ENCODE measurements around the gene NFIX. TPM values are rescaled to one million over a fixed set of nuclear protein-coding genes. Genes with fewer than 3 reads are reported as not detected.

The NFIX gene
- total RNA-seq, 1 experiment from 2014 or later, result 0.03 TPM

GRCh38 chr19:13005253-13005652 is 10.0 kb downstream of the NFIX start:
- H3K36me3 ChIP-seq (replicated peaks; ENCODE audit: control insufficient read depth, insufficient read depth, low read length), result no peaks in the 10 kb centered on the region
- peaks cover 56% of the 10 kb centered on the region for H3K27me3 ChIP-seq (ENCODE audit: control insufficient read depth, insufficient read depth, low read length)
- no peak overlapping the region for H3K4me3 ChIP-seq (ENCODE audit: insufficient read depth, low read depth, low read length)
- DNase-seq, result no peak

- Histone ChIP-seq H3K36me3 (replicated peaks; ENCODE audit: control insufficient read depth, insufficient read depth, low read length) (no peaks in the 10 kb centered on the region), H3K27me3 (ENCODE audit: control insufficient read depth, insufficient read depth, low read length) (peaks cover 62% of the 10 kb centered on the region), H3K4me3 (ENCODE audit: insufficient read depth, low read depth, low read length) (no peak overlapping the region)
- DNase-seq, result peak; percentile 40
Observed at GRCh38 chr19:13005861-13006370, 10.6 kb downstream of the NFIX start.

DNA sequence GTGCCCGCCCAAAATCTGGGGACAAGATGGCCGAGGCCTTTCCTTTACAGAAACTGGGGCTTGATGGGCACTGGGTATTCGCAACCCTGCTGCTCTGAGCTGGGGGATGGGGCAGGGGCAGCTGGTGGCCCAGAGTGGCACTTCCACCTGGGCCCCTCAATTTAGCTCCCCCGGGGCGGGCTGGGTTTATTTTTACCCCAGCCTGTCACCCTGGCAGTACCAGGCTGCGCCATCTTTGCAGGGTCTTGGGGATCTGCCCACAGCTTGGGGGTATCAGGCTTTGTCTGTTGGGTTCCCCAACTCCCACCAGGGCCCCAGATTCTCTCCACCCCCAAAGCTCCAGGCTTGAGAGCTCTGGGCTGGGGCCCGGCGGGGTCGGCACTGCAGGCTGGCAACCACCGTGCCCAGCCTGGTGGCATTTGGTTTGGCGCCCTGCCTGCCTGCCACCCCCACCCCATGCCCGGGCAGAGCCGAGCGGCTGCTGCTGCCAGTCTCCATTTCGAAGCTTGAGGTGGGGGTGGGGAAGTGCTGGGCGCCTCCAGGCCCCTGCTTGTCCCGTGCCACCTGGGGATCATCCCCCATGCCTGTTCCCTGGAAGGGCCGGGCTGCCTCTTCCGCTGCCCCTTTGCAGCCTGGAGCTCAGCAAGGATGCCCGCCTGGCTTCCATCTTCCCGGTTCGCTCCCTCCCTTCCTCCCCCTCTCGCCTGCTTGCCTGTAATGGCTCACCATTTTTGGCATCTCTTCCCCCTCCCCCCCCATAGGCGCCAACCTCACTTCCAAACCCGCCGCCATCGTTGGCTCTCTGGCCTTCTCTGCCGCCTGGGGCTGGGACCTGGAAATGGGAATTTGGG is 11.4 kb downstream of the NFIX start:
- DNase-seq, result peak; percentile 61
- no peaks in the 10 kb centered on the region for H3K36me3 ChIP-seq (replicated peaks; ENCODE audit: control insufficient read depth, insufficient read depth, low read length)
- peaks cover 70% of the 10 kb centered on the region for H3K27me3 ChIP-seq (ENCODE audit: control insufficient read depth, insufficient read depth, low read length)
- H3K4me3 ChIP-seq (ENCODE audit: insufficient read depth, low read depth, low read length), result no peak overlapping the region

- no peaks in the 10 kb centered on the region for H3K36me3 ChIP-seq (replicated peaks; ENCODE audit: control insufficient read depth, insufficient read depth, low read length)
- peaks cover 78% of the 10 kb centered on the region for H3K27me3 ChIP-seq (ENCODE audit: control insufficient read depth, insufficient read depth, low read length)
- H3K4me3 ChIP-seq (ENCODE audit: insufficient read depth, low read depth, low read length), result no peak overlapping the region
- DNase-seq, result peak; percentile 57
Observed at GRCh38 chr19:13007292-13008045, 12.2 kb downstream of the NFIX start.

DNA sequence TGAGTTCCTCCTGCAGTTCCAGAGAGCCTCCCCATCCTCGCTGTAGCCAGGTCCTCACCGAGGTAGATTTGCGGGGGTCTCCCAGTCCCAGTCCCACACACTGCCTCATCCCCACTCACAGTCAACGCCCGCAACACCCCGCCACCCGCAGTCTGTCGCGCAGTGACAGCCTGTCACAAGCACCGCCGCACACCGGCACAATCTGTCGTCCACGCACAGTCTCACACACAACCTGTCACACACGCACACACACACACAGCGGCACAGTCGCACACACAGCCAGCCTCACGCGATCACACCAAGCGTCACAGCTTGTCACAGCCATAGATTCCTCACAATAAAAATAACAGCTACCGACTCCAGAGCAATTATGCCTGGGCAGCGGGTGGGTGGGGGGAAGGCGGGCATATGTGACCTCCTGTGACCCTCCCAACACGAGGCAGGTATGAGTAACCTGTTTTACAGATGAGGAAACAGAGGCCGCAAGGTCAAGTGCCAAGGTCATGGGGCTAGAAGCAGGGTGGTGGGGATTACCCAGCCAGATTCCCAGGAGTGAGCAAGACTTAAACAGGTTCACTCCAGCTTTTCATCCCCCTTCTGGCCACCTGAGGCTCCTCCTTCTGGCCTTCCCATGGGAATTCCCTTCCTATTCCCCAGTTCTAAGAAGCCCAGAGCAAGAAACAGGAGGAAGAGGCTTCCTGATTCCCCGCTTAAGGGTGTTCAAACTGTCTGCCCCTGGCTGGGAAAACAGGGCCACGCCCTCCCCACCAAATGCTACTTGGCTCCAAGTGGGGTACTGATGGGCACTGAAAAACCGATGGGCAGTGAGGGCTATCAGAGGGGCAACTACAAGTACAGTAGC is 13.9 kb downstream of the NFIX start:
- Histone ChIP-seq H3K27me3 (ENCODE audit: control insufficient read depth, insufficient read depth, low read length) (peaks cover 89% of the 10 kb centered on the region), H3K4me3 (ENCODE audit: insufficient read depth, low read depth, low read length) (no peak overlapping the region)
- peak; percentile 89 for DNase-seq

DNA sequence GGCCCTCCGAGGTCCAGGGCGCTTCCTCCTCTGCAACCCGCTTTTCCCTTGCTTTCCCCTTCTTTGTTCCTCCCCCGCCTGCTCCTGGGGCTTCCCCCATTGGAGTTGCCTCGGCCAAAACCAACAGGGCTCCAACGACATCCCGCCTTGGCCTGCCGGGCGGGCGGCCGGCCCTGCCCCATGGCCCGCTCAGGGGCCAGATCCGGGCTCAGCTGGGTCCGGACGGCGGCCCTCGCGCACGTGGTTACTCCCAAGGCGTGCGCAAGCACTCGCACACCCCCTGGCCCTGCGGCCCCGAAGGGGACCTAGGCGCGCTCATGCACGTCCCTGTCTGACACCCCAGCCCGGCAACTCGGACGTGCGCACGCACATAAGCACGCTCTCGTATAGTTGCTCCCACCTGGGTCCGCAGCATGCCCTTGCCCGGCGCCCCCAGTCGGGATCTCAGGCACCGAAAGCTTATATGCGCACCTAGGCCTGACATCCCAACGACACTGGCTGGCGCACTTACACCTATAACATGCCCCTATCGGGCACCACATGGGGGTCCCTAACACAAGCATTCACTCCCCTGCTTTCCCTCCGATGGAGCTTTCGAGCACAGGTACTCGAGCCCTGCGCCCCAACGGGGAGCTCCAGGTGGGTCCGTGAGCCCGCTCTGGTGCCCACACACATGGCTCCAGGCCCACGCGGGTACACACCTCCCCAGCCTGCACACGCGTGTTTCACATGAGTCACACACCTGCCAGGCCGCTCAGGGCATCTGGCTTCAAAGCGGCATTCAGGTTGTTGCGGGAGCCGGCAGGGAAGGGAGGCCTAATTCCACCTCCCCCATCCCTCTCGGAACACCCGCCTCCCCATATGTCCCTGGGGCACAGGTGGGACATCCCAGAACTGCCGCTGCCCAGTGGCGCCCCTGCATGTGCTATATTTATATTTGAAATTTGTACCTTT is 15.0 kb downstream of the NFIX start:
- no peak overlapping the region; the same call in 1 of the 2 replicates for H3K4me3 ChIP-seq (ENCODE audit: insufficient read depth, low read depth, low read length)
- H3K27me3 ChIP-seq (ENCODE audit: control insufficient read depth, insufficient read depth, low read length), result peaks cover 93% of the 10 kb centered on the region
- H3K36me3 ChIP-seq (replicated peaks; ENCODE audit: control insufficient read depth, insufficient read depth, low read length), result no peaks in the 10 kb centered on the region
- peak; percentile 85 for DNase-seq

More for the DNA sequence above, 13.9 kb downstream of the NFIX start:
- no peaks in the 10 kb centered on the region for H3K36me3 ChIP-seq (replicated peaks; ENCODE audit: control insufficient read depth, insufficient read depth, low read length)

GRCh38 chr19:13010992-13011652 is 15.8 kb downstream of the NFIX start:
- H3K27me3 ChIP-seq (ENCODE audit: control insufficient read depth, insufficient read depth, low read length), result peaks cover 96% of the 10 kb centered on the region
- no peak overlapping the region for H3K4me3 ChIP-seq (ENCODE audit: insufficient read depth, low read depth, low read length)
- peak; percentile 71 for DNase-seq
- no peaks in the 10 kb centered on the region for H3K36me3 ChIP-seq (replicated peaks; ENCODE audit: control insufficient read depth, insufficient read depth, low read length)

- no peak overlapping the region for H3K4me3 ChIP-seq (ENCODE audit: insufficient read depth, low read depth, low read length)
- DNase-seq, result peak; percentile 81
- peaks cover 99% of the 10 kb centered on the region for H3K27me3 ChIP-seq (ENCODE audit: control insufficient read depth, insufficient read depth, low read length)
- no peaks in the 10 kb centered on the region for H3K36me3 ChIP-seq (replicated peaks; ENCODE audit: control insufficient read depth, insufficient read depth, low read length)
Observed at GRCh38 chr19:13011653-13012389, 16.5 kb downstream of the NFIX start.

- H3K36me3 ChIP-seq (replicated peaks; ENCODE audit: control insufficient read depth, insufficient read depth, low read length), result no peaks in the 10 kb centered on the region
- DNase-seq, result no peak
- no peak overlapping the region for H3K4me3 ChIP-seq (ENCODE audit: insufficient read depth, low read depth, low read length)
- peaks cover 99% of the 10 kb centered on the region for H3K27me3 ChIP-seq (ENCODE audit: control insufficient read depth, insufficient read depth, low read length)
Observed at GRCh38 chr19:13012390-13012689, 17.1 kb downstream of the NFIX start.

GRCh38 chr19:13012690-13013608 is 17.7 kb downstream of the NFIX start:
- peaks cover 100% of the 10 kb centered on the region for H3K27me3 ChIP-seq (ENCODE audit: control insufficient read depth, insufficient read depth, low read length)

DNA sequence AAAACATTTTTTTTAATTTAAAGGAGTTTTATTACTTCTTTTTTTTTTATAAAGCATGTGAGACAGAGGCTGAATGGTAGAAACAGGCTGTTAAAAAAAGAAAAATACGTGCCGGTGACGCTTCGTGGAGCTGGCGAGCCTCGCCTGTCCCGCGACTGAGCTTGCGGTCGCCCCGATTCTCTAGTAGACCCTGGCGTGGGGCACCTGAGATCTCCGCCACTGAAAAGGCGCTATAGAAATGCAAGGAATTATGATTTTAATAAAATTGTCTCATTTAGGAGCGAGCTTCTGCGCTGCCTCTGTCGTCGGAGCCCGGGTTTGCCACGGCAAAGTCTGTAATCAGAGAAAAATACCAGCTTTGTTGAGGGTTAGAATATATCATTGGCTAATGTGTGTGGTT is 18.4 kb downstream of the NFIX start:
- Histone ChIP-seq H3K4me3 (ENCODE audit: insufficient read depth, low read depth, low read length) (no peak overlapping the region), H3K36me3 (replicated peaks; ENCODE audit: control insufficient read depth, insufficient read depth, low read length) (no peaks in the 10 kb centered on the region), H3K27me3 (ENCODE audit: control insufficient read depth, insufficient read depth, low read length) (peaks cover 100% of the 10 kb centered on the region)
- no peak for DNase-seq

More at GRCh38 chr19:13012690-13013608, 17.7 kb downstream of the NFIX start:
- H3K36me3 ChIP-seq (replicated peaks; ENCODE audit: control insufficient read depth, insufficient read depth, low read length), result no peaks in the 10 kb centered on the region
- 0 out of 2 replicates have a peak overlapping the region, but pooled peaks have one; percentile 2 for H3K4me3 ChIP-seq (ENCODE audit: insufficient read depth, low read depth, low read length)
- peak; percentile 84 for DNase-seq

All from H7 (cell line).